Activated T-cell treated with anti-CD3 and anti-CD28 coated beads, Interleukin-2, amount 50 U/mL, for 48 hours (primary cell): ENCODE data around the gene ATL3.
A peak's percentile ranks its signal among the peaks of the same experiment; 100 is the strongest.
"Not testable (repeated sequence)": the region's sequence is repeated elsewhere in the genome, so short reads cannot be mapped to it uniquely, and the experiment has no call there.

Experiments
- DNase-seq, 2 experiments: peaks; one replicate each; pipeline ENCODE4 v3.0.0-alpha.2; 2020

Gene ATL3, protein sequence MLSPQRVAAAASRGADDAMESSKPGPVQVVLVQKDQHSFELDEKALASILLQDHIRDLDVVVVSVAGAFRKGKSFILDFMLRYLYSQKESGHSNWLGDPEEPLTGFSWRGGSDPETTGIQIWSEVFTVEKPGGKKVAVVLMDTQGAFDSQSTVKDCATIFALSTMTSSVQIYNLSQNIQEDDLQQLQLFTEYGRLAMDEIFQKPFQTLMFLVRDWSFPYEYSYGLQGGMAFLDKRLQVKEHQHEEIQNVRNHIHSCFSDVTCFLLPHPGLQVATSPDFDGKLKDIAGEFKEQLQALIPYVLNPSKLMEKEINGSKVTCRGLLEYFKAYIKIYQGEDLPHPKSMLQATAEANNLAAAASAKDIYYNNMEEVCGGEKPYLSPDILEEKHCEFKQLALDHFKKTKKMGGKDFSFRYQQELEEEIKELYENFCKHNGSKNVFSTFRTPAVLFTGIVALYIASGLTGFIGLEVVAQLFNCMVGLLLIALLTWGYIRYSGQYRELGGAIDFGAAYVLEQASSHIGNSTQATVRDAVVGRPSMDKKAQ

DNA sequence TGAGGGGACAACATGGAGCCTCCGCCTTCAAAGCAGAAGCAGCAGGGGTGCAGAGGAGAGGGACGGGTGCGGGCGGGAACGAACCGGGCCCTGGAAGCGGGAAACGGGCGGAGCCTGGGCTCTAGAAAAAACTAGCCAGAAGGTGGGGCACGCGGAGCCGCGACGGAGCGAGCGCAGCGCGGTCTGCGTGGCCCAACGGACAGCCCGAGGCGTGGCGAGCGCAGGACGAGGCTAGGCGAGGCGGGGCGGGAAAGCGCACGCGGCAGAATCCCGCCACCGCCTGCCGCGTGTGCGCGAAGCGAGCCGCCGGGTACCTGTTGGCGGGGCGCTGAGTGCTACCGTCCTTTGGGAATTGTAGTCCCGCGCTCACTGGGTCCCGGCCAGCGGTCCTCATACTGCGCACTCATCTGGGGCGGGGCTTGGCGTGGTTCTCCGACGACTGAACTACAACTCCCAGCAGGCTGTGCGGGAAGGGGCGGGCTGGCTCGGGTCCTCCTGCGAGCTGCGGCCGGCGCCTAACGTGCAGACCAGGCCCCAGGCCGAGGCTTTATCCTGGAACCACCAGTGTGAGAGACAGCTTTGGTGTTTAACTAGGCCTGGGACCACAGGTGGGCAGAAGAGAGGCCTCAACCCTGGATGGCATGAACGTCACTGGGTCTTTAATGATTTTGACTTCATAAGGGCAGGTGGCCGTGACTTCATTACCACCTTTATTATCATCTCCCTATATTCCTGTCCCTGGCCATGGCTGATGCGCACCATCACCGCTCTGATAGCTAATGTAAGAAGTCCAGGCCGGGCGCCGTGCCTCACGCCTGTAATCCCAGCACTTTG lies at the start of gene ATL3:
ATL3 (minus strand) TSS at position 55 of the 834 bp plus-strand sequence; CDS start at position 14, 41 bp downstream.
- peak; percentile 94 to 96 for DNase-seq

DNA sequence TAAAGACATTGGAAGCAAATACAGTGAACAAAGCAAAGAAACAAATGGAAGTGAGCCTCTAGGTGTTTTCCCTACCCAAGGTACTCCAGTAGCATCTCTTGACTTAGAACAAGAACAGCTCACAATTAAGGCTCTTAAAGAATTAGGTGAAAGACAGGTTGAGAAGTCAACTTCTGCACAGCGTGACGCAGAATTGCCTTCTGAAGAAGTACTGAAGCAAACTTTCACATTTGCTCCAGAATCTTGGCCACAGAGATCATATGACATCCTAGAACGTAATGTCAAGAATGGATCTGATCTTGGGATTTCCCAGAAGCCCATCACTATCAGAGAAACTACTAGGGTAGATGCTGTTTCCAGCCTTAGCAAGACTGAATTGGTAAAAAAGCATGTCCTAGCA lies 49.4 kb upstream of the ATL3 start:
- DNase-seq, result no peak

DNA sequence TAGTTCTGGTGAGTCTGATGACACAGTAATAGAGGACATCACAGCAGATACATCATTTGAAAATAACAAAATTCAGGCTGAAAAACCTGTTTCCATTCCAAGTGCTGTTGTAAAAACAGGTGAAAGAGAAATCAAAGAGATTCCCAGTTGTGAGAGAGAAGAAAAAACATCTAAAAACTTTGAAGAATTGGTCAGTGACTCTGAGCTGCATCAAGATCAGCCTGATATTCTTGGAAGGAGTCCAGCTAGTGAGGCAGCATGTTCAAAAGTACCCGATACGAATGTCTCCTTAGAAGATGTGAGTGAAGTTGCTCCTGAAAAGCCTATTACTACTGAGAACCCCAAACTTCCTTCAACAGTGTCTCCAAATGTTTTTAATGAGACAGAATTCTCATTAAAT lies 48.8 kb upstream of the ATL3 start:
- no peak for DNase-seq

DNA sequence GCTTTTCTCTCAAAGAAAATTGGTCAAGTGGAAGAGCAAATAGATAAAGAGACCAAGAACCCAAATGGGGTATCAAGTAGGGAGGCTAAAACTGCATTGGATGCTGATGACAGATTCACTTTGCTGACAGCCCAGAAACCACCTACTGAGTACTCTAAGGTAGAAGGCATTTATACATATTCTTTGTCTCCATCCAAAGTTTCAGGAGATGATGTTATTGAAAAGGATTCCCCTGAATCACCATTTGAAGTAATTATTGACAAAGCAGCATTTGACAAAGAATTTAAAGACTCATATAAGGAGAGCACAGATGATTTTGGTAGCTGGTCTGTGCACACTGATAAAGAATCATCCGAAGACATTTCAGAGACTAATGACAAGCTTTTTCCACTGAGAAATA lies 47.8 kb upstream of the ATL3 start:
- DNase-seq, result no peak

DNA sequence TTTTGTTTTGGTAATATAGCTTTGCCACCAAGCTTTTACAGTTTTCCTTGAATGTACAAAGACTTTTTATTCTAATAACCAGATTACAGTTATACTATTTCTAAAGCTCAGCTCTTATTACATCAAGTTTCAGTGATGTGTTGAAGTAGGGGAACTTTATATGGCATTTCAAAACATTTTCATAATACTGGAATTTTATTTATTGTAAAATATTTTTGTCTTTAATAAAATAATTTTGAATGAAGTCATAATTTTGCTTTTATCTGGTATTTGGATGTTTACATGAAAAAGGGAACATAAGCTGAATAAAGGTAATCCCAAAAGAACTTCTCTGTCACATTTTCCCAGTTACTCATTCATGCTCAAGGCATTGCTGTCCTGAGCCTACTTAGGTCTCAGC lies 44.9 kb upstream of the ATL3 start:
- no peak for DNase-seq

DNA sequence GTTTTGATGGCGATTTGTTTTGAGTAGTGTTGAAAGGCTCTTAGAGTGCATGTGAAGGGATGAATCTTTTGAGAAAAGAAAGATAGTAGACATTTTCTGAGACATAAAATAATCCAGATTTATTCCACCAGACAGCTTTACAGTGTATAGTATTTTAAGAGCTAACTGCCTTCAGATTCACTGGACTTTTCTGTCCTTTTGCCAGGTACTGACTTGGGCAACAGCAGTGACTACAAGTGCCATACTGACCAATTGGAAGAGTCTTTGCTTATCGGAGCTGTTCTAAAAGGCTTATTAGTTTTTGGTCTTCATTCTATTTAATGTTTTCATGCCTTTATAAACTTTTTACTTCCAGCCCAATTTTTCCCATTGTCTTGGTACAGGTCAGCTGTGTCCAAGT lies 42.6 kb upstream of the ATL3 start:
- DNase-seq, result no peak

DNA sequence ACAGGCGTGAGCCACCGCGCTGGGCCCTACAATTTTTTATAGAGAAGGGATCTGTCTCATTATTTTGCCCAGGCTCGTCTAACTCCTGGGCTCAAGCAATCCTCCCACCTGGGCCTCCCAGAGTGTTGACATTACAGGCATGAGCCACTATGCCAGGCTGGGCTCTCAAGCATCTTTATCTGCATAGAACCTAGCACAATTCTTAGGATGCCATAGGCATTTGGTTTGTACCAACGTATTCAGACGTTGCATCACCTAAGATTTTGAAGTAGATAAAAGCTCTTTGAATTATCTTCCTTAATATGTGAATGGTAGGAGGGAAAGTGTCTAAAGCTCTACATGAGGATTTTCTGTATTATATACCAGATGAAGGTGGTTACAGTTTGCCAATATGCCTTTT lies 40.7 kb upstream of the ATL3 start:
- DNase-seq, result no peak

DNA sequence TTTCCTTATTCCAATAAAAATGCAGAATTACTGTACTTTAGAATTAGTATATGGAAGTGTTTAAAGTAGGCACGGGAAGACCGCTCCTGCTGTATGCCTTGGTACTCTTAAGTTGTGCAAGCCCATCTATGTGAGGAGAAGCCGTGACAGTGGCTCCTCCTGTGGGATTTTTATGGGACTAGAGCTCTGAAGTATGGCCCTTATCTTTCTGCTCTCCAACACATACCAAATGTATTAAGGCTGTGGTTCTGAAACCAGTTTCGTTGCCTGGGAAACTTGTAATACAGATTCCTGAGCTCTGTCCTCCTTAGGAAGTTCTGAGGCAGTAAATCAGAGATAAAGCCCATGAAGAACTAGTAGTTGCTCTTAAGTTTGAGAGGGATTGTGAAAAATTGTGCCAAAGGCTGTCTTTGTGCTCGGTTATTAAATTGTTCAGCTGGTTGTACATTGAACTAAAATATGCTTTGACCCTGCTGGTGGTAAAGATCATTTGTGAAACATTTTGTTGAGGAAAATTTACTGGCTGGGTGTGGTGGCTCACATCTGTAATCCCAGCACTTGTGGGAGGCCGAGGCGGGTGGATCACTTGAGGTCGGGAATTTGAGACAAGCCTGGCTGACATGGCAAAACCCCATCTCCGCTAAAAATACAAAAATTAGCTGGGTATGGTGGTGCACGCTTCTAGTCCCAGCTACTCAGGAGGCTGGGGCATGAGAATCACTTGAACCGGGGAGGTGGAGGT lies 39.5 kb upstream of the ATL3 start:
- no peak for DNase-seq

DNA sequence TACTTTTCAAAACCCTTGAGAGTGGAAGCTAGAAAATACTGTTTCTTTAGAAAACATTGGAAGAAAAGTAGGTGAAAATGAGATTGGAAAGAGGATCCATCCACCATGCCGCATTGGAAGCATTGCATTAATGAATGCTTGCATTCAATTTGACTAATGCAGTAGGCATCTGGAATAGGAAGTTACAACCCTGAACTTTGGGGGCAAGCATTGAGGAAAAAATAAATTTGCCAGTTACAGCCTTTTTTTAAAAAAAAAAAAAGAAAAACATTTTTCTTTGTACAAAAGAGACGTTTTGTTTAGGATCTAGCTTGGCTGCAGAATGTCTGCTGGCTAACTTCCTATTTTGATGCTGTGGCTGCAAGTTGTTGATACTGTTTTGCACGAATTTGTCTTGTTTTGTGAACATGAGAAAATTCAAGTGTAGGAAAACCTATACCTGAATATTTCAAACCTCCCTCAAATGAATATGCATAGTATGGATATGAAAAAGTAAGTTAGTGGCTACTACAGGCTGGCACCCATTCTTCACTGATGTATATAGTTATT lies 38.2 kb upstream of the ATL3 start:
- DNase-seq, result no peak

DNA sequence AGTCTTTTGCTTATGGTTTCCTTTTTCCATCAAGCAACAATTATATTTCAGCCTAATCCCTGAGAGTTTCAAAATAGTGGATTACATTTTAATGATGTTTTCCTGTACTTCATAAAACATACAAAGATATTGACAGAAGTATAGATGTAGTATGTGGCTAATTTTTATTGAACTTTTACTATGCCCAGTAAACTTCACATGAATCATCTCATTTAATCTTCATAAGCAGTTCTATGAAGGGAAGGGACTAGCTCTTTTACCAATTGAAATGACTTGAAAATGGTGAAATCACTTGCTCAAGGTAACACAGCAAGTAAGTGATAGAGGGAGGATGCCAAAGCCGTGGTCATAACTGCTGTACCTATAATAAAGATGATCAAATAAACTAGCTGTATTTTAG lies 37.6 kb upstream of the ATL3 start:
- DNase-seq, result no peak

DNA sequence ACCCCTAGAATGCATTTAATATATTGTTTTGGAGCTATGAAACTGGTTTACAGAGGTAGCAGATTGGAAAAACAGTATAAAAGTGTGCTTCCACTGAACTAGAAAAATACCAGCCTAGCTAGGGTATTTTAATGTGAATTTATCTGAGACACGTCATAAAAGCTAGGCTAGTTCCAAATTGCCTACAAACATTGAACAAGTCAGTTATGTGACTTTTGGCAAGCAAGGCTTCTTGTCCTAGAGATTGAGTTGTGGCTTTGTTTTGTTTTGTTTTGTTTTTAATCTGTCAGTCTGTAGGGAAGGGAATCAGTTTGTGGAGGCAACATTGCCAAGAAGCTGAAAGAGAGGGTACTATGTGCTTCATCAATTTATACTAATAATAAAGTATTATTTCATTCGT lies 34.4 kb upstream of the ATL3 start:
- DNase-seq, result no peak

DNA sequence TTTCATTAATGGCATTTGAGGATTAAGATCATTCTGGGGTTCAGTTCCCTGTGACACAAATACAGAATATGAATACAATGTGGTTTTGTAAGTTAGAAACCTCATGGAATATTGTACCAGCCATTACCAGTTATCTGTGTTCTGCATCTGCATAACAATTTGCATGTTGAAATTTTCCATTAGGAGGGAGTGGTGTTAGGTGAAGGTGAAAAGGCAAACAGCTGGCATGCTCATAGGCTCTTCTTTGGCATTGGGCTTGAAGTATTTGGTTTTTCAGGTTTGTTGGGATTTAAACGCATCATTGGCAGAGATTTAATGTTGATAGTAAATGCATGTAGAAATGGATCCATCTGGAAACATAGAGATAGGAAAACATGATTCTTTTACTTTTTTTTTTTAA lies 28.7 kb upstream of the ATL3 start:
- no peak for DNase-seq

DNA sequence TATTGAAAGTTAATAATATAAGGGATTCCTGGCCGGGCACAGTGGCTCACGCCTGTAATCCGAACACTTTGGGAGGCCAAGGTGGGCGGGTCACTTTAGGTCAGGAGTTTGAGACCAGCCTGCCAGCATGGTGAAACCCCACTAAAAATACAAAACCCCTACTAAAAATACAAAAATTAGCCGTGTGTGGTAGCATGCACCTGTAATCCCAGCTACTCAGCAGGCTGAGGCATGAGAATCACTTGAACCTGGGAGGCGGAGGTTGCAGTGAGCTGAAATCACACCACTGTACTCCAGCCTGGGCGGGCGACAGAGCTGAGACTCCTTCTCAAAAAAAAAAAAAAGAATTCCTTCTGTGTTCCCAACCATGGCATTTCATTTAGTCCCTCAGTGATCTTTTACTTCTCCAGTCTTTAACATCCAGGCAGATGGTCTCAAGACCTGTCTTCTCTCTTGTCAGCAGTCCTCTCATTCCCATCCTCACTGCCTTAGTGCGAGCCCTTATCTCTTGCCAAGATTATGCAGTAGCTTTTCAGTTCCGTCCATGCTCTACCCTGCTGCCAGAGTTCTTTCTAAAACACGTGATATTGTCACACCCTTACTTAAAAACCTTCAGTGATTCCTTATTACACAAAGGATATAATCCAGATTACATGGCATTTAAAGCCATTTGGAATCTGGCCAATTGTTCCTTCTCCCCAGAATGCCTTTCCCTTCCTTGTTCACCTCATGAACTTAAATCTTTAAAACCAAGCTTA lies 28.0 kb upstream of the ATL3 start:
- DNase-seq, result no peak

DNA sequence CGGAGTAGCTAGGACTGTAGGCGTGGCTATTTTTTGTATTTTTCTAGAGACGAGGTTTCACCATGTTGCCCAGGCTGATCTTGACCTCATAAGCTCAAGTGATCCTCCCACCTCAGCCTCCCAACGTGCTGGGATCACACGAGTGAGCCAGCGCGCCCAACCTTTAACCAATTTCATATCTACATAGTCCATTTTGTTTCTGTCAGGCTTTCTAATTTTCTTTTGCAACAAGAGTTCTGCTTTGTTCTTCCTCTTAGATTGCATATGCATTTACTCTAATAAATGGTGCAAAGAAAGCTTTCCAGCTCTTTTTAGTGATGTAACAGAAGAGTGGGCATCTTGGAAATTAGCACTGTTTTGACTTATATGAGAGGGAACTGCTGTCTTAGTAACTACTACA lies 23.4 kb upstream of the ATL3 start:
- DNase-seq, result no peak

DNA sequence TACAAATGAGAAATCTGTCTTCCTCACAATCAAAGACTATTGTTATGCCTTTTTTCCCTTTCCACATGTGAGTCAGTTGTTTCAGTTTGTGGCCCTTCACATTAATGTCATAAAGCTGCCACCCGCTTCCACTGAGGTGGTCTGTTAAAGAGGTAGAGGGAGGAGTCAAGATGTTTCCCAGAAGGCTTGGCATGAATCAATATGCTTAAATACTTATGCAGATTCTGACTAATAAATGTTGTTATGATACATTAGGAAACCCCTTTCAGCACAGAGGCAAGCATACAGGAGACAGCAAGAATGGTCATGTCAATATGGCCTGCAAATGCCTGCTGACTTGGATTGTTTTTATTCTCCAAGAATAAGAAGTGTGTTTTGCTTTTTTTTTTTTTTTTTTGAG lies 16.7 kb upstream of the ATL3 start:
- DNase-seq, result peak in 1 of 2 experiments; percentile 44

DNA sequence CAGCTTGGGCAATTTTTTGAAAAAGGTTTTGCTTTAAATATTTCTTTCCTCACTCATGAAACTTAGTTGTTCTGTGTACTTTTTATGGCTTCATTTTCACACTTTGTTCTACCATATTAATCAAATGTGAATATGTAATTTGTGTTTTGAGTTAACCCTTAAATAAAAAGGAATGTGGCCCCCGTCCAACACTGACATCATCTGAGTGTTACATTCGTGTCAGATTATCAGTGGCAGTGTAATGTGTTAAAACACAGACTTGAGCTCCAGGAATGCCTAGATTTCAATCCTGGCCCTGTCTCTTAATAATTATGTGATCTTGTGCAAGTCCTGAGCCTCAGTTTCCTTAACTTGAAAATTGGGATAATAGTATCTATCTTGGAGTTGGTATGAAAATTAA lies 15.8 kb upstream of the ATL3 start:
- no peak for DNase-seq

DNA sequence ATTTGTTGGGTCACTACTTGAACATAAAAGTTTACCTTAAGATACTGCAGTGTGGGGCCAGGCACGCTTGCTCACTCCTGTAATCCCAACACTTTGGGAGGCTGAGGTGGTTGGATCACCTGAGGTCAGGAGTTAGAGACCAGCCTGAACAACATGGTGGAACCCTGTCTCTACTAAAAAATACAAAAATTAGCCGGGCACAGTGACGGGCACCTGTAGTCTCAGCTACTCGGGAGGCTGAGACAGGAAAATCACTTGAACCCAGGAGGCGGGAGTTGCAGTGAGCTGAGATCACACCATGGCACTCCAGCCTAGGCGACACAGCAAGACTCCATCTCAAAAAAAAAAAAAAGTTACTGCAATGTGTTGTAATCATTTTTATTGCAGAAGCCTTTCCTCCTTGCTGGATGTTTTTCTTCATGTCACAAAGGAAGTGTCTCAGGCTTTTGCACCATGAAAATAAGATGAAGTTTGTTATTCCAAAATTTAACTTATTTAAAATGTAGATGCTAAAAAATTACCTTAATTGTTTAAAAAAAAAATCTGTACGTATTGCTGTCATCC lies 14.1 kb upstream of the ATL3 start:
- DNase-seq, result not testable (repeated sequence)

DNA sequence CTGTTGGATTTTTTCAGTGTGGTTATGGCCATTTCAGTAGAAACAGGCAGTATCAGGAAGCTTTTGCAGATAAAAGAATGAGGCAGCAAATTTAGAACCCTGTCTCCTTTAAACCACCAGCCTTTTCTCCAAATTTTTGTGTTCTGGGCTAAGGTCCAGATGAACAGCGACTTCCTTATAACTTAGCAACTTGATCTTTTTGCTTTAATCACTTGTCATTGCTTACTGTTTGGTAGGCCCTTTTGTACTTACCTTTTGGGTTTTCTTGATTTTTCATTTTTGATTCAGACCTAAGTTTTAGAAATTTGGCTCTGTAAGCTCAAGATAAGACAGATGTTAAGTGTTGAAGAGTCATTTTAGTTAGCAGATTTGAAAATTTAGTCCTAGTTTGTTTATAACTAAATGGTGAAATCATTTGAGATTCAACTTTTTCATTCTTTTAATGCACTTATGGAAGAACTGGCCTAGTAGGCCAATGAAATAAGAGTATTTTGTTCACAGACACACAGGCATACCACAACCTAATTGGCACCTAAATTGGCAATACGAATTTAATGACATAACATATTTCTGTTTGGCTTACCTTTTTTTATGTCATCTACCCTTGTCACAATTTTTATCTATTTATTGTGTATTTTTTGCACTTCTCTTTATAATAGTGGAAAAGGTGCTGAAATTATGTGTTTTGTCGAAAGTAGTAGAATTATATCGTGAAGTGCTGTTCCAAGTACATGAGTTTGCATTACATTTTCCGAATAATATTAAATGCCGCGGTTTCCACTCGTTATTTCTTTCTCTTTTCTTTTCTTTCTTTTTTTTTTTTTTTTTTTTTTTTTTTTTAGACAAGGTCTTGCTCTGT lies 12.2 kb upstream of the ATL3 start:
- no peak for DNase-seq

DNA sequence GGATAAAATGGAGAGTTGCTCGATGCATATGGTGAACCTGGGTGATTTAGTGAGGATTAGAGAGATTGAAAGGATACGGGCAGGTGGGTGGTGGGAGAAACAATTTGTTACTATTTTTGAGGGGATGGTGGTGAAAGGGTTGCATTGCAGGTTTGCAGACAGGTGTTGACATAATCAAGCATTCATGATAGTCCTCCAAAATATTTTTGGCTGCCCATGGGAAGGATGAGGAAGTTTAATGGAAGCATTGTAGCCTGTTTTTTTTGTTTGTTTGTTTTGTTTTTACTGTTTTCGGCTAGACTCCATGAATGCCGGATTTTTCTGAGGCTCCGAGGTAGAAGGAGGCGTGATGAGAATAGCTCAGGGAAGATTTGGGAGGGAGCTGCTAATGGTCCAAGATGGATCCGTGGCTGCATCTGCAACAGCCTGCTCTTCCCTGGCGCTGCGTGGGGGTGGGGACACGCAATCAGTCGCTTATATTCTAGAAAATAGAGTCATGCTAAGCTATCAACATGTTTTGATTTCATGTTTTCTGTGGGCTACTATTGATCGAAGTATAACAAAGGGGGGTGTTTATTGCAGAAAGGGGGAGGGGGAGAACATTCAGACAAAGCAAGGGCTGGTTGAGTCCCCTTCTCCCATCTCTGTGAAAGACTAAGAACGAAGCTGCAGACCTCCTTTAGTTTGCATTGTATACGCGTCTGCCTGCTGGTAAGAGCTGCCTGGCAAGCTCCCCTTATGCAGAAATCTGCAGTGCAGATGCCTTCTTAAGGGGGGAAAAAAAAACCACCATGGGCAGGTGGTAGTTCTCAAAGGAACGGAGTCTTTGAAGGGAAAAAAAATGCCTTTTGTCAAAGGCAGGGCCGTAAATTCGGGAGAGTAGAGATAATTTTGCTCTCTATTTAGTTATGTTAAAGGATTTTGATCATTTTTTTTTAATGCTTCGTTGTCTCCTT lies 11.2 kb upstream of the ATL3 start:
- peak in 1 of 2 experiments; percentile 34 for DNase-seq
